ENCODE data around the gene MEAK7.

DNA sequence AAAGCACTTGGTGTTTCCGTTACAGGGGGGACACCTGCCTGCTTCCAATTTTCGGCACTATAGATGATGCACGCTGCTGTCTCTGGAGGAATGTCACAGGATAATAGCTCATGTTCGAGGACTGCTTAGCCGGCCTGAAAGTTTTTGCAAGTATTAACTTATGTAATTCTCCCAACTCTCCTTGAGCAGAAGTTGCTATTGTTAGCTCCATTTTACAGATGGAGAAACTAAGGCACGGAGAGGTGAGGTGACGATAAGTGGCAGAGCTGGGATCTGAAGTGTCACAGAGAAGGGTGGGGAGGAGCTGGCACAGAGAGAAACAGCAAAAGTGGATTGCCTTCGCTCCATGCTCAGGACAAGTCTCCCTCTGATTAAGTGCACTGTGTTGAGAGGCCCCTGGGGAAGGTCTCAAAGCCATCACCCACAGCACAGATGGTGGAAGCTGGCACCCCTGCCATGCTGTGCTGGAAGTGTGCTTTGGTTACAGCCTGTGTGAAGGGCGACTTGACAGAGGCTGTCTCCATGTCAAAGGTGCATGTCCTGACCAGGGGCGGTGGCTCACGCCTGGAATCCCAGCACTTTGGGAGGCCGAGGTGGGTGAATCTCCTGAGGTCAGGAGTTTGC is 40.8 kb upstream of the MEAK7 start:
- TF ChIP-seq EP300 (IDR thresholded peaks at IDR 0.05; ENCODE audit: low read depth) (no peak), POLR2A (IDR thresholded peaks at IDR 0.05) (no peak), CTCF (IDR thresholded peaks at IDR 0.05) (no peak)

Data from transverse colon (tissue), 3 donors.